Muscle layer of colon (tissue), 2 donors: ENCODE results near the gene EIF4G2.
A peak's percentile ranks its signal among the peaks of the same experiment; 100 is the strongest.
"Not testable (repeated sequence)": the region's sequence is repeated elsewhere in the genome, so short reads cannot be mapped to it uniquely, and the experiment has no call there.

Experiments used
- H3K27ac ChIP-seq: one replicate; pipeline ENCODE4 v1.7.0; 2013; ENCODE audit warnings: low read depth, mild to moderate bottlenecking, low read length, moderate library complexity
- H3K27me3 ChIP-seq, 2 donors: one replicate each; pipeline ENCODE4 v1.7.0; 2013; ENCODE audit warnings: low read length in 2 of 2, mild to moderate bottlenecking in 2 of 2; ENCODE audit not compliant: insufficient read depth in 2 of 2, control insufficient read depth in 1 of 2
- H3K36me3 ChIP-seq: one replicate; pipeline ENCODE4 v1.7.0; 2013; ENCODE audit warnings: mild to moderate bottlenecking, low read length; ENCODE audit not compliant: insufficient read depth
- H3K4me1 ChIP-seq: one replicate; pipeline ENCODE4 v1.7.0; 2013; ENCODE audit warnings: mild to moderate bottlenecking, low read length; ENCODE audit not compliant: insufficient read depth
- H3K4me3 ChIP-seq, 2 donors: one replicate each; pipeline ENCODE4 v1.7.0; 2013; ENCODE audit warnings: low read length in 2 of 2, low read depth in 1 of 2, mild to moderate bottlenecking in 1 of 2, moderate library complexity in 1 of 2
- H3K9ac ChIP-seq: one replicate; pipeline ENCODE4 v1.7.0; 2013; ENCODE audit warnings: low read length
- H3K9me3 ChIP-seq: one replicate; pipeline ENCODE4 v1.7.0; 2013; ENCODE audit warnings: mild to moderate bottlenecking, low read length
- donor health status: abdominal sarcoma.
- donor health status: Adenocarcinoma of cecum.

The EIF4G2 gene

DNA sequence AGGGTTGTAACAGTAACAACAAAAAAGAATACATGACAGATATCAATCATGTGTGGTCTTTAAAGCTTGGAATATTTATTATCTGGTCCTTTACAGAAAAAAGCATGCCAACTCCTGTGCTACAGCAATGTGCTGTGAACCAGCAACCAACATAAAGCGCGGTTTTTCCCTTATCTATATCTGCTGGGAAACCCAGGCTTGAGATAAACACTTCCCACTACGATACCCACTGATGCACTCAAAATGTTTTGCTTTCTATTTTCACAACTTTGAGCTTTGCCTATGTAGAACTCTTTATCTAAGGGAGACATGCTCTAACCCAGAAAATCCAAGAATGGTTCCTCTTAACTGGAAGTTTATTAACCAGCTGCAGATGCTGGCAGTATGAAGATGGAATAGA lies 30.2 kb upstream of the EIF4G2 start:
- no peak overlapping the region for H3K27ac ChIP-seq
- no peaks in the 10 kb centered on the region for H3K9me3 ChIP-seq
- H3K4me1 ChIP-seq: no peaks in the 10 kb centered on the region
- H3K9ac ChIP-seq: no peak overlapping the region
- H3K36me3 ChIP-seq: no peaks in the 10 kb centered on the region
- no peaks in the 10 kb centered on the region for H3K27me3 ChIP-seq
- no peak overlapping the region for H3K4me3 ChIP-seq

DNA sequence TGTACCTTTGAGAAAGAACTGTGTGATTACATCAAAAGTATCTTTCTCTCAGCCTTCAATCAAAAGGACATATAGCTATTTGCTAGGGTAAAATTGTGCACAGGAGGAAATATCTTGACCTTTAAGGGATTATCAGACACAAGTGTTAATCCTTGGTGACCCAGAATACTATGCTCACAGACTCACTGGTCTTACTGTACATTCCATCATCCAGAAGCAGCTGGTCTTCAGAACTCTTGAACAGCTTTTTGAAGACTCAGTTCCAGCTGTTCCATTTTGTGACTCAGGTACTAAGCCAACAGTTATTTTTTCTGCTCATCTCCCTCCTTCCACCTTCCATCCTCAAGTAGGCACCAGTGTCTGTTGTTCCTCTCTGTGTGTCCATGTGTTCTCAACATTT lies 29.4 kb upstream of the EIF4G2 start:
- no peak overlapping the region for H3K27ac ChIP-seq
- H3K4me1 ChIP-seq: no peaks in the 10 kb centered on the region
- H3K4me3 ChIP-seq: no peak overlapping the region
- H3K9ac ChIP-seq: no peak overlapping the region
- no peaks in the 10 kb centered on the region for H3K27me3 ChIP-seq
- H3K9me3 ChIP-seq: no peaks in the 10 kb centered on the region
- H3K36me3 ChIP-seq: no peaks in the 10 kb centered on the region

DNA sequence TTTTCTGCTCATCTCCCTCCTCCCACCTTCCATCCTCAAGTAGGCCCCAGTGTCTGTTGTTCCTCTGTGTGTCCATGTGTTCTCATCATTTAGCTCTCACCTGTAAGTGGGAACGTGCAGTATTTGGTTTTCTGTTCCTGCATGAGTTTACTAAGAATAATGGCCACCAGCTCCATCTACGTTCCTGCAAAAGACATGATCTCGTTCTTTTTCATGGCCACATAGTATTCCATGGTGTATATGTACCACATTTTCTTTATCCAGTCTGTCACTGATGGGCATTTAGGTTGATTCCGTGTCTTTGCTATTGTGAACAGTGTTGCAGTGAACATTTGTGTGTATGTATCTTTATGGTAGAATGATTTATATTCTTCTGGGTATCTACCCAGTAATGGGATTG lies 28.2 kb upstream of the EIF4G2 start:
- not testable (repeated sequence) for H3K9me3 ChIP-seq, H3K27me3 ChIP-seq, H3K4me3 ChIP-seq, H3K27ac ChIP-seq, H3K9ac ChIP-seq, H3K36me3 ChIP-seq, H3K4me1 ChIP-seq

DNA sequence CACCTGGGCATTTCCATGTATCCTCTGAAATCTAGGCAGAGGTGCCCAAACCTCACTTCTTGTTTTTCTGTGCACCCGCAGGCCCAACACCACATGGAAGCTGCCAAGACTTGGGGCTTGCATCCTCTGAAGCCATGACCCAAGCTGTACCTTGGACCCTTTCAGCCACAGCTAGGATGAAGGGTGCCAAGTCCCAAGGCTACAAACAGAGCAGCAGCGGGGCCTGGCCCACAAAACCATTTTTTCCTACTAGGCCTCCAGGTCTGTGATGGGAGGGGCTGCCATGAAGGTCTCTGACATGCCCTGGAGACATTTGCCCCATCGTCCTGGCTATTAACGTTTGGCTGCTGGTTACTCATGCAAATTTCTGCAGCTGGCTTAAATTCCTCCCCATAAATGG lies 20.4 kb upstream of the EIF4G2 start:
- Histone ChIP-seq H3K9ac (no peak overlapping the region), H3K27me3 (no peaks in the 10 kb centered on the region)

DNA sequence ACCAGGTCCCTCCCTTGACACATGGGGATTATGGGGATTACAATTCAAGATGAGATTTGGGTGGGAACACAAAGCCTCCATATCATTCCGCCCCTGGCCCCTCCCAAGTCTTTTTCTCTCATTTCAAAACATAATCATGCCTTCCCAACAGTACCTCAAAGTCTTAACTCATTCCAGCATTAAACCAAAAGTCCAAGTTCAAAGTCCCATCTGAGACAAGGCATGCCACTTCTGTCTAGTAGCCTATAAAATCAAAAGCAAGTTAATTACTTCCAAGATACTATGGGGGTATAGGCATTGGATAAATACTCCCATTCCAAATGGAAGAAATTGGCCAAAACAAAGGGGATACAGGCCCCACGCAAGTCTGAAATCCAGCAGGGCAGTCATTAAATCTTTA lies 19.7 kb upstream of the EIF4G2 start:
- Histone ChIP-seq H3K4me1 (no peaks in the 10 kb centered on the region), H3K27ac (no peak overlapping the region), H3K27me3 (no peaks in the 10 kb centered on the region), H3K36me3 (no peaks in the 10 kb centered on the region), H3K4me3 (no peak overlapping the region), H3K9me3 (no peaks in the 10 kb centered on the region), H3K9ac (no peak overlapping the region)

More for the DNA sequence above, 20.4 kb upstream of the EIF4G2 start:
- Histone ChIP-seq H3K4me1 (no peaks in the 10 kb centered on the region), H3K9me3 (no peaks in the 10 kb centered on the region), H3K27ac (no peak overlapping the region), H3K4me3 (no peak overlapping the region), H3K36me3 (no peaks in the 10 kb centered on the region)

DNA sequence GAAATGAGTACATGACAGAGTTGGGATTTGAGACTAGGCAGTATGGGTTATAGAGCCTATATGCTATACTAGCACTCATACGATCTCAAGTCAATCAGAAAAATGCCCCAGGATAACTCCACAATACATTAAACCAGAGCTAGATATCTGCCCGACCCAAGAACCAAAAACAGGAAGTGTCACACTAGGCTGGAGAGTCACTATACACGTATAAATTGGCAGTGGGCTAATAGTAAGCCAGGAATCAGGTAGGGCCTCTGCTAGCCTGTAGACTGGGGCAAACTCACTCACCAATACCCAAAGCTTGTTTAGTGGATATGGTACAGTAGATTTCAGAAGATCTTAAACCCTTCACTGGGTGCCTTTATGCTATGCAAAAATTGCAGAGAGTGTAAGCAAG lies 16.2 kb upstream of the EIF4G2 start:
- no peaks in the 10 kb centered on the region for H3K27me3 ChIP-seq
- H3K9ac ChIP-seq: no peak overlapping the region
- H3K27ac ChIP-seq: no peak overlapping the region
- no peaks in the 10 kb centered on the region for H3K4me1 ChIP-seq
- H3K36me3 ChIP-seq: no peaks in the 10 kb centered on the region
- no peak overlapping the region for H3K4me3 ChIP-seq
- no peaks in the 10 kb centered on the region for H3K9me3 ChIP-seq

DNA sequence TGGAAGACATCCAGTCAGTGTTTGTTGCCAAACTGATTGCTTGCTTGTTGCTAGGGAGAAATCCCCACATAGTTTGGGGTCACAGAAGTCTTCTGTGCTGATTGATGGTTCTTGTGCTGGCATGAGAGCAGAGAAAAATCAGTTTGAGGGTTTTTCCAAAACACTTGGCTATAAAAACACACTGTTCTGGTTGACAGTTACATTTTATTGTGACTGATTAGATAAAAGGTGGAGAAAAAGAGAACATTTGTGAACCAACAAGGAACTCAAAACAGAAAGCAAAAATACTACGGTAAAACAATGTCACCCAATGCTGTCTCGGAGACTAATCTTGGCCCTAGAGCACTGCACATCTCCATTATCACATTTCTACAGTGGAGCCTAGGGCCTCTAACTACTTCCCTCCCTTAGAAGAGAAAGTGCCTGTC lies 14.4 kb upstream of the EIF4G2 start:
- Histone ChIP-seq H3K4me3 (no peak overlapping the region), H3K27ac (no peak overlapping the region), H3K4me1 (no peaks in the 10 kb centered on the region), H3K9me3 (no peaks in the 10 kb centered on the region), H3K9ac (no peak overlapping the region), H3K27me3 (no peaks in the 10 kb centered on the region), H3K36me3 (no peaks in the 10 kb centered on the region)

DNA sequence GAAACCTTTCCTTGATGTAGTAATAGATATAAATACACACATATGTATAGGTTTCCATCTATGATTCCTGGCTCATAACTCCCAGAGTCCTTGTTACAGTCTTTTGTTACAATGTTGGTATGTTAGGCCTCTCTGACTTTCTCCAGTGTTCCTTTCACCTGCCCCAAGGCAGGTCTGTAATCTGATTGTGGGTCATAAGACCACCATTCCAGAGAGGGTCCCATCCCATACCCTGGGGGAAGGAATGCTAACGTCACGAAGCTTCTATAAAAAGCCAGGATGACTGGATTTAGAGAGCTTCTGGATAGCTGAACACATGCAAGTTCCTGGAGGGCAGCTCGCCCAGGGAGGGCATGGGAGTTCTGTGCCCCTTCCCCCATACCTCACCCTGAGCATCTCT lies 13.8 kb upstream of the EIF4G2 start:
- not testable (repeated sequence) for H3K27ac ChIP-seq, H3K4me3 ChIP-seq, H3K4me1 ChIP-seq, H3K9ac ChIP-seq, H3K9me3 ChIP-seq, H3K36me3 ChIP-seq, H3K27me3 ChIP-seq

DNA sequence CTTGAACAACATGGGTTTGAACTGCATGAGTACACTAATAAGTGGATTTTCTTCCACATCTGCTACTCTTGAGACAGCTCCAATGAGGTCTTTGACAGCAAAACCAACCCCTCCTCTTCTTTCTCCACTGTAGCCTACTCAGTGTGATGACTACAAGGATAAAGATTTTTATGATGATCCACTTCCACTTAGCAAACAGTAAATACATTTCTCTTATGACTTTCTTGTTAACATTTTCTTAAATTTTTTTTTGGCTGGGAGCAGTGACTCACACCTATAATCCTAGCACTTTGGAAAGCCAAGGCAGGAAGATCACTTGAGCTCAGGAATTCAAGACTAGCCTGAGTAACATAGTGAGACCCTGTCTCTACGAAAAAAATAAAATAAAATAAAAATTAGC lies 9.9 kb upstream of the EIF4G2 start:
- H3K9ac ChIP-seq: no peak overlapping the region
- no peak overlapping the region for H3K27ac ChIP-seq
- H3K27me3 ChIP-seq: no peaks in the 10 kb centered on the region
- no peak overlapping the region for H3K4me3 ChIP-seq
- no peaks in the 10 kb centered on the region for H3K4me1 ChIP-seq
- H3K9me3 ChIP-seq: no peaks in the 10 kb centered on the region
- H3K36me3 ChIP-seq: no peaks in the 10 kb centered on the region

DNA sequence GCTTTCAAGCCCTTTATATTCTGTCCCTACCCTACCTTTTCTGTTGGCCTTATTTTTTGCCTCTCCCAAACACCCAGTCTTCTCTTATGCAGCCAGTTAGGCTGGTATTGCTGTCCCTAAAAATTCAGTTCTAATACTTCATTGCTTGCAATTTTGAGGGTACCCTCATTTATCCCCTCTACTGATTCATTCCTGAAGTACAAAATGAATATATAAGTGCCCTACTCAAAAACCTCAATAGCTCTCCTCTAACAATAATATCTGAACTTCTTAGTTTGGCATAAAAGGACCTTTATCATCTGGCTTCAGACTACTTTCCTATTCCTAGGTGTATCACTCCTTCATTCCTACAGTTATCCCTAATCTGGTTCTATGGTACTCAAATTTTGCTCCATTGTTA lies 5.2 kb upstream of the EIF4G2 start:
- peaks cover 5% of the 10 kb centered on the region for H3K4me1 ChIP-seq
- H3K27me3 ChIP-seq: no peaks in the 10 kb centered on the region
- H3K4me3 ChIP-seq: no peak overlapping the region
- no peak overlapping the region for H3K27ac ChIP-seq
- H3K9ac ChIP-seq: no peak overlapping the region
- no peaks in the 10 kb centered on the region for H3K36me3 ChIP-seq
- H3K9me3 ChIP-seq: no peaks in the 10 kb centered on the region

DNA sequence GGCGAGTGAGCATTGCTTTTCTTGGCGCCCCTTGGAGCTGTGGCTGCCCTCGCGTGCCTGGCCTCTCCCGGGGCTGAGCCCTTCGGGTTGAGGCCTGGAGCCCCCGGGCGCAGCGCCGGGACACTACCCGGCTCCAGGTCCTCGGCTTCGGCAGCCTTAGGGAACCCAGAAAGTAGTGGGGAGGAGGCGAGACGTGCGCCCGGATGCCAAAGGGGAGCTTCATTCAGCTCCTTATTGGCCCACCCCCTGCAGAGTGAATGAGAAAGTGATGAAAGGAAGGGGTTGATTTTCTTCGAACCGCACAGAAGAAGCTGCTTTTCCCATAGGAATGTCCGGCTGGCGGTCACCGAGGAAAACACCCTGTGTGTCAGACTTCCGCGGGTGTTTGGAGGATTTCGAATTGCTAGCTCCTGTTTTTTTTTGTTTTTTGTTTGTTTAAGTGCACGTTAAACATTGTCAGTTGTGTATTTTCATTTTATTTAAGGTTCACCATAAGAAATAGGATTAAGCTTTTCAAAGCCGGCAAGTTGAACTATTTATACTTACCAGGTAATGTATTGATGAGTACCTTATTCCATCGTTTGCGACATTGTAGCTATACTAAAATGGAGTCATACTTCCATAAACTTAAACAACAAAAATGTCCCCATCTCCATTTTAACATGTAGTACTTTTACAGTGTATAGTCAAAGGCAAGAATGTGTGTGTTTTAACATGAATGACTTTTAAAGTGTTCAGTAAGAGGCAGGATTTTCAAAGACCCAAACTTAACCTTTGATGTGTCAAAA lies 841 bp upstream of the EIF4G2 start:
- peaks cover 26% of the 10 kb centered on the region for H3K36me3 ChIP-seq
- peak overlapping the region; percentile 93 for H3K4me3 ChIP-seq
- H3K4me1 ChIP-seq: peaks cover 31% of the 10 kb centered on the region
- H3K9me3 ChIP-seq: no peaks in the 10 kb centered on the region
- H3K27ac ChIP-seq: peak overlapping the region; percentile 100
- no peaks in the 10 kb centered on the region for H3K27me3 ChIP-seq
- H3K9ac ChIP-seq: peak overlapping the region; percentile 63

DNA sequence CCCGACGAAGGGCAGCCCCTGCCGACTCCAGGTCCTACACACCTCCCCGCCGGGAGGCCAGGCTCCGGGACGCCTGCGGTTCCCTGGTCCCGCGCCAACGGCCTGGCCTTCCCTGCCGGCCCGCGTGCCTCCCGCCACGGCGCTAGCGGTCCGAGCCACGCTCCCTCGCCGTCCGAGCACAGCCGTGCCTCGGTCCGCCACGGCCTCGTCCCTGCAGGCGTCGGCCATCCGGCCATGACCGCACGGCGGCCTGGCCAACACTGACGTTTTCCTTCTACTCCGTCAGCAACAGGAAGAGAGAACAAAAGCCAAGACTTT lies 532 bp downstream of the EIF4G2 start:
- H3K27ac ChIP-seq: peak overlapping the region; percentile 100
- H3K9me3 ChIP-seq: no peaks in the 10 kb centered on the region
- H3K4me1 ChIP-seq: peaks cover 45% of the 10 kb centered on the region
- peak overlapping the region; percentile 86 to 93 for H3K4me3 ChIP-seq
- H3K36me3 ChIP-seq: peaks cover 39% of the 10 kb centered on the region
- peak overlapping the region; percentile 63 for H3K9ac ChIP-seq
- H3K27me3 ChIP-seq: no peaks in the 10 kb centered on the region
